H9 (cell line): Measurements from ENCODE around the gene CYTH4. TPM values are rescaled to one million over a fixed set of nuclear protein-coding genes. Genes with fewer than 3 reads are reported as not detected.

ENCODE experiments used
- DNase-seq: peaks from one replicate; pipeline ENCODE4 v3.0.0-alpha.2; 2017
- H2AFZ ChIP-seq: one replicate; pipeline ENCODE4 v1.6.1; 2013; ENCODE audit warnings: mild to moderate bottlenecking, low read length, control low read depth, moderate library complexity
- H2AK5ac ChIP-seq: 2 replicates; pipeline ENCODE4 v1.6.1; 2013; ENCODE audit warnings: low read length, control low read depth, mixed read lengths; ENCODE audit not compliant: insufficient read length
- H2BK120ac ChIP-seq: one replicate; pipeline ENCODE4 v1.6.1; 2013; ENCODE audit warnings: low read depth, mild to moderate bottlenecking, low read length, control low read depth, inconsistent platforms; ENCODE audit not compliant: poor library complexity, severe bottlenecking
- H2BK12ac ChIP-seq: 2 replicates; pipeline ENCODE4 v1.6.1; 2013; ENCODE audit warnings: low read length, control low read depth, mixed read lengths, low read depth; ENCODE audit not compliant: insufficient read length
- H2BK15ac ChIP-seq: 2 replicates; pipeline ENCODE4 v1.6.1; 2013; ENCODE audit warnings: low read depth, low read length, control low read depth
- H2BK20ac ChIP-seq: one replicate; pipeline ENCODE4 v1.6.1; 2013; ENCODE audit warnings: low read depth, mild to moderate bottlenecking, low read length, control low read depth, inconsistent platforms; ENCODE audit not compliant: poor library complexity, severe bottlenecking
- H2BK5ac ChIP-seq: 2 replicates; pipeline ENCODE4 v1.6.1; 2013; ENCODE audit warnings: low read length, control low read depth, mixed read lengths; ENCODE audit not compliant: insufficient read length
- H3K14ac ChIP-seq: 2 replicates; pipeline ENCODE4 v1.6.1; 2013; ENCODE audit warnings: low read length, control low read depth; ENCODE audit not compliant: insufficient read depth
- H3K18ac ChIP-seq: 2 replicates; pipeline ENCODE4 v1.6.1; 2013; ENCODE audit warnings: low read depth, mild to moderate bottlenecking, mixed read lengths, low read length, control low read depth; ENCODE audit not compliant: insufficient read length
- H3K23ac ChIP-seq: 2 replicates; pipeline ENCODE4 v1.6.1; 2013; ENCODE audit warnings: low read length, control low read depth, mixed read lengths, low read depth; ENCODE audit not compliant: insufficient read length
- H3K23me2 ChIP-seq: 2 replicates; pipeline ENCODE4 v1.6.1; 2013; ENCODE audit warnings: low read depth, mild to moderate bottlenecking, mixed read lengths, low read length, control low read depth; ENCODE audit not compliant: insufficient read length, poor library complexity, severe bottlenecking
- H3K27ac ChIP-seq: 2 replicates; pipeline ENCODE4 v1.5.1; 2013; ENCODE audit warnings: low read length, control low read depth, mixed read lengths, low read depth; ENCODE audit not compliant: insufficient read length
- H3K27me3 ChIP-seq: 2 replicates; pipeline ENCODE4 v1.6.1; 2013; ENCODE audit warnings: low read length, control low read depth, inconsistent platforms; ENCODE audit not compliant: insufficient read depth
- H3K4ac ChIP-seq: 2 replicates; pipeline ENCODE4 v1.6.1; 2013; ENCODE audit warnings: low read depth, mild to moderate bottlenecking, control low read depth, inconsistent platforms, low read length, moderate library complexity
- H3K4me1 ChIP-seq: 2 replicates; pipeline ENCODE4 v1.6.1; 2013; ENCODE audit warnings: low read length, control low read depth, inconsistent platforms; ENCODE audit not compliant: insufficient read depth
- H3K4me2 ChIP-seq: 2 replicates; pipeline ENCODE4 v1.6.1; 2013; ENCODE audit warnings: low read length, control low read depth, mixed read lengths; ENCODE audit not compliant: insufficient read length, insufficient read depth
- H3K56ac ChIP-seq: 2 replicates; pipeline ENCODE4 v1.6.1; 2013; ENCODE audit warnings: low read depth, mild to moderate bottlenecking, mixed read lengths, low read length, control low read depth; ENCODE audit not compliant: insufficient read length
- H3K79me1 ChIP-seq: 2 replicates; pipeline ENCODE4 v1.6.1; 2013; ENCODE audit warnings: low read depth, mild to moderate bottlenecking, moderate library complexity, low read length, control low read depth, inconsistent platforms; ENCODE audit not compliant: insufficient read depth, poor library complexity, severe bottlenecking
- H3K79me2 ChIP-seq: 2 replicates; pipeline ENCODE4 v1.6.1; 2013; ENCODE audit warnings: low read length, control low read depth, inconsistent platforms; ENCODE audit not compliant: insufficient read depth
- H3K9ac ChIP-seq: 2 replicates; pipeline ENCODE4 v1.6.1; 2013; ENCODE audit warnings: low read length, control low read depth, mixed read lengths; ENCODE audit not compliant: insufficient read length; ENCODE audit errors: extremely low read depth
- H3K9me3 ChIP-seq: one replicate; pipeline ENCODE4 v1.6.1; 2013; ENCODE audit warnings: low read depth, low read length, inconsistent platforms; ENCODE audit not compliant: control insufficient read depth
- H3T11ph ChIP-seq: one replicate; pipeline ENCODE4 v1.6.1; 2013; ENCODE audit warnings: mild to moderate bottlenecking, low read length, control low read depth, inconsistent platforms
- H4K20me1 ChIP-seq: one replicate; pipeline ENCODE4 v1.6.1; 2013; ENCODE audit not compliant: control insufficient read depth, insufficient read length, insufficient read depth
- H4K5ac ChIP-seq: 2 replicates; pipeline ENCODE4 v1.6.1; 2013; ENCODE audit warnings: low read depth, mild to moderate bottlenecking, mixed read lengths, low read length, control low read depth; ENCODE audit not compliant: insufficient read length
- H4K8ac ChIP-seq: replicated peaks from 2 replicates; pipeline ENCODE4 v1.6.1; 2013; ENCODE audit warnings: low read length, control low read depth, mixed read lengths, low read depth; ENCODE audit not compliant: insufficient read length
- H4K91ac ChIP-seq: 2 replicates; pipeline ENCODE4 v1.6.1; 2013; ENCODE audit warnings: low read depth, mild to moderate bottlenecking, moderate library complexity, mixed read lengths, low read length, control low read depth; ENCODE audit not compliant: insufficient read length
- H3K27ac Mint-ChIP-seq, 3 experiments: 2 replicates in 2 of 3; 3 replicates in 1 of 3; pipeline ENCODE4 v1.8.0; 2020 to 2021; ENCODE audit warnings: mixed read lengths in 3 of 3, mild to moderate bottlenecking in 1 of 3, moderate library complexity in 1 of 3
- H3K27me3 Mint-ChIP-seq: 2 replicates; pipeline ENCODE4 v1.8.0; 2021; ENCODE audit warnings: low read depth, mild to moderate bottlenecking, moderate library complexity, mixed read lengths
- H3K36me3 Mint-ChIP-seq, 3 experiments: 2 replicates in 2 of 3; 3 replicates in 1 of 3; pipeline ENCODE4 v1.8.0; 2020 to 2021; ENCODE audit warnings: low read depth in 3 of 3, mixed read lengths in 3 of 3; ENCODE audit not compliant: insufficient read depth in 1 of 3
- H3K4me1 Mint-ChIP-seq, 2 experiments: 2 replicates each; pipeline ENCODE4 v1.8.0; 2020; ENCODE audit warnings: mixed read lengths in 2 of 2
- H3K4me3 Mint-ChIP-seq, 2 experiments: 2 replicates in 1 of 2; 3 replicates in 1 of 2; pipeline ENCODE4 v1.8.0; 2020 to 2021; ENCODE audit warnings: mild to moderate bottlenecking in 2 of 2, mixed read lengths in 2 of 2, moderate library complexity in 1 of 2
- H3K9me3 Mint-ChIP-seq, 2 experiments: 2 replicates in 1 of 2; 3 replicates in 1 of 2; pipeline ENCODE4 v1.8.0; 2020; ENCODE audit warnings: mild to moderate bottlenecking in 2 of 2, mixed read lengths in 2 of 2, moderate library complexity in 1 of 2
- WGBS: extraction: QIAGEN DNeasy Blood & Tissue Kit; methylation state at CpG from one replicate; pipeline ENCODE4 v1.1.7; 2013; ENCODE audit warnings: missing lambda C conversion rate, low lambda C conversion rate, mixed read lengths; ENCODE audit not compliant: insufficient read length; ENCODE audit errors: extremely low coverage; 5-methylcytosine and 5-hydroxymethylcytosine counted together
- total RNA-seq: library from RNA; stranded (reverse); gene quantifications from 2 replicates; pipeline ENCODE4 v1.2.1, GENCODE V29; 2021
- TF ChIP-seq, protein P1 (sequence below): fragments of 200-600 bp; sonication (generic); conservative IDR thresholded peaks from 3 replicates; pipeline ENCODE4 v1.8.0; 2021; ENCODE audit warnings: antibody characterized with exemption, mild to moderate bottlenecking

Gene CYTH4
- total RNA-seq, 1 experiment from 2014 or later, result not detected

DNA sequence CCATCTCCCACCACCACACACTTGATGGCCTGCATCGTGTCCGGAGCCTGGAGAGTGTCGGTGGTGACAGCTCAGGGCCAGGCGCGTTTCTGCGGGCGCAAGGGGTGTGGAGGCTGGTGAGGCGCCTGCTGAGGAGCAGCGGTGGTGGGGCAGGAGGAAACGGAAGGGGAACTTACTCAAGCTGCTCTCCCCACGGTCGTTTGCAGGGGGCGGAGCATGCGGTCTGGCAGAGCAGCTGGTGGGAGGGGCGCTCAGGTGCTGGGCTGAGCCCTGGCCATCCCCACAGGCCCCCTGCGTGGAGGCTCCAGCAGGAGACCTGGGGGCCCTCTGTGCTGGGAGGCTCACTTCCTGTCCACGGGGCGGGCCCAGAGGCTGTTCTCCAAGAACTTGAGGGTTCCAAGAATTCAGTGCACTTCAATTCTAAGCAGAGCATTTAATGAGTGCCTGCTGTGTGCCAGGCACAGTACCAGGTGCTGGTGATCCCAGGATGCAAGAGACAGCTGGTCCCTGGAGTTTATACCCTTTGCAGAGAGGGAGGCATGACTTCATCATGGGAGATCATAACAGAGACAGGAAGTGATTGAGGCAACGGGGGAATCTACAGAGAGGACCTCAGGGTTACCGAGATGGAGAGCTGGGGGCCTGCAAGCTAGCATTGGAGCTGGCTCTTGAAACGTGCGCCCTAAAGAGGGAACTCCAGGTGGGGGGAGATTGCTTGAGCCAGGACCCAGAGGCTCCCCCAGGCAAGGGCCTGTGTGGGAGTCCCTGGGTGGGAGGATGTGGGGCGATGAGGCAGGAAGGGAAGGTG is 38.0 kb upstream of the CYTH4 start, which contains the start of gene RAC2:
Gene RAC2 (minus strand): TSS at position 156 of the 808 bp plus-strand sequence. CDS start 121 bp downstream, at position 35.
- Mint-ChIP-seq H3K4me1 (peaks cover 8 to 26% of the 10 kb centered on the region in 2 experiments), H3K9me3 (no peaks in the 10 kb centered on the region; a peak in 1 of 5 replicates), H3K36me3 (no peaks in the 10 kb centered on the region), H3K4me3 (peak within 1 kb of the TSS; percentile 51 to 56; a peak in 4 of 5 replicates), H3K27me3 (peaks cover 7% of the 10 kb centered on the region), H3K27ac (peak within 1 kb of the TSS in 1 of 3 experiments; percentile 42; a peak in 1 of 7 replicates)
- Histone ChIP-seq H3K79me2 (no peaks in the 10 kb centered on the region), H3K4me2 (no peak within 1 kb of the TSS), H2BK15ac (no peak within 1 kb of the TSS), H4K8ac (no peak within 1 kb of the TSS), H3K27me3 (no peaks in the 10 kb centered on the region), H2BK5ac (no peak within 1 kb of the TSS), H3K14ac (peak within 1 kb of the TSS; percentile 53; the same call in 1 of the 2 replicates), H4K91ac (no peak within 1 kb of the TSS), H3K18ac (no peak within 1 kb of the TSS), H2AFZ (no peak within 1 kb of the TSS), H3K4me1 (no peaks in the 10 kb centered on the region), H4K20me1 (no peaks in the 10 kb centered on the region), H3K9me3 (no peaks in the 10 kb centered on the region), H3K9ac (no peak within 1 kb of the TSS), H4K5ac (no peak within 1 kb of the TSS), H3K56ac (no peak within 1 kb of the TSS), H2BK120ac (no peak within 1 kb of the TSS), H3K27ac (no peak within 1 kb of the TSS), H2BK12ac (no peak within 1 kb of the TSS), H3K23ac (no peak within 1 kb of the TSS), H2BK20ac (no peak within 1 kb of the TSS), H3K79me1 (no peaks in the 10 kb centered on the region), H2AK5ac (no peak within 1 kb of the TSS), H3K4ac (no peak within 1 kb of the TSS), H3K23me2 (no peaks in the 10 kb centered on the region), H3T11ph (no peak within 1 kb of the TSS)
- peak; percentile 73 for DNase-seq
- WGBS, result no CpG with 5 or more reads among the region's 23 CpGs
- TF ChIP-seq, protein P1, sequence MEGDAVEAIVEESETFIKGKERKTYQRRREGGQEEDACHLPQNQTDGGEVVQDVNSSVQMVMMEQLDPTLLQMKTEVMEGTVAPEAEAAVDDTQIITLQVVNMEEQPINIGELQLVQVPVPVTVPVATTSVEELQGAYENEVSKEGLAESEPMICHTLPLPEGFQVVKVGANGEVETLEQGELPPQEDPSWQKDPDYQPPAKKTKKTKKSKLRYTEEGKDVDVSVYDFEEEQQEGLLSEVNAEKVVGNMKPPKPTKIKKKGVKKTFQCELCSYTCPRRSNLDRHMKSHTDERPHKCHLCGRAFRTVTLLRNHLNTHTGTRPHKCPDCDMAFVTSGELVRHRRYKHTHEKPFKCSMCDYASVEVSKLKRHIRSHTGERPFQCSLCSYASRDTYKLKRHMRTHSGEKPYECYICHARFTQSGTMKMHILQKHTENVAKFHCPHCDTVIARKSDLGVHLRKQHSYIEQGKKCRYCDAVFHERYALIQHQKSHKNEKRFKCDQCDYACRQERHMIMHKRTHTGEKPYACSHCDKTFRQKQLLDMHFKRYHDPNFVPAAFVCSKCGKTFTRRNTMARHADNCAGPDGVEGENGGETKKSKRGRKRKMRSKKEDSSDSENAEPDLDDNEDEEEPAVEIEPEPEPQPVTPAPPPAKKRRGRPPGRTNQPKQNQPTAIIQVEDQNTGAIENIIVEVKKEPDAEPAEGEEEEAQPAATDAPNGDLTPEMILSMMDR, result no peak
